Endothelial cell (in vitro differentiated cells): ENCODE results near the gene FOLR2. TPM values are rescaled to one million over a fixed set of nuclear protein-coding genes. Genes with fewer than 3 reads are reported as not detected.
A peak's percentile ranks its signal among the peaks of the same experiment; 100 is the strongest.

Experiments
- DNase-seq: peaks from one replicate; pipeline ENCODE4 v3.0.0; 2021; ENCODE audit warnings: low spot score
- H3K27ac Mint-ChIP-seq: one replicate; pipeline ENCODE4 v1.8.0; 2021; ENCODE audit warnings: mixed read lengths, inconsistent platforms; ENCODE audit not compliant: unreplicated experiment
- H3K27me3 Mint-ChIP-seq: one replicate; pipeline ENCODE4 v1.8.0; 2021; ENCODE audit warnings: mild to moderate bottlenecking, moderate library complexity, mixed read lengths, inconsistent platforms; ENCODE audit not compliant: unreplicated experiment
- H3K36me3 Mint-ChIP-seq: one replicate; pipeline ENCODE4 v1.8.0; 2021; ENCODE audit warnings: mild to moderate bottlenecking, low read depth, mixed read lengths, inconsistent platforms; ENCODE audit not compliant: unreplicated experiment
- H3K4me1 Mint-ChIP-seq: one replicate; pipeline ENCODE4 v1.8.0; 2021; ENCODE audit warnings: mild to moderate bottlenecking, mixed read lengths, inconsistent platforms; ENCODE audit not compliant: unreplicated experiment
- H3K4me3 Mint-ChIP-seq: one replicate; pipeline ENCODE4 v1.8.0; 2021; ENCODE audit warnings: mild to moderate bottlenecking, mixed read lengths, inconsistent platforms; ENCODE audit not compliant: unreplicated experiment
- H3K9me3 Mint-ChIP-seq: one replicate; pipeline ENCODE4 v1.8.0; 2021; ENCODE audit warnings: mixed read lengths, inconsistent platforms; ENCODE audit not compliant: unreplicated experiment
- total RNA-seq: library from RNA; stranded (reverse); fragmentation: NEBNext Ultra II Directional; extraction: Animal tissue kit (Norgen Biotek cat#: 25700); gene quantifications from one replicate; pipeline ENCODE4 v1.2.1, GENCODE V29; 2021; ENCODE audit not compliant: unreplicated experiment
- TF ChIP-seq, protein P1 (sequence below): fragments of 200-600 bp; sonication (generic); IDR thresholded peaks from one replicate; pipeline ENCODE4 v1.5.0; 2021; ENCODE audit warnings: antibody characterized with exemption; ENCODE audit not compliant: unreplicated experiment

The FOLR2 gene
- total RNA-seq, 1 donor from 2014 or later = not detected

DNA sequence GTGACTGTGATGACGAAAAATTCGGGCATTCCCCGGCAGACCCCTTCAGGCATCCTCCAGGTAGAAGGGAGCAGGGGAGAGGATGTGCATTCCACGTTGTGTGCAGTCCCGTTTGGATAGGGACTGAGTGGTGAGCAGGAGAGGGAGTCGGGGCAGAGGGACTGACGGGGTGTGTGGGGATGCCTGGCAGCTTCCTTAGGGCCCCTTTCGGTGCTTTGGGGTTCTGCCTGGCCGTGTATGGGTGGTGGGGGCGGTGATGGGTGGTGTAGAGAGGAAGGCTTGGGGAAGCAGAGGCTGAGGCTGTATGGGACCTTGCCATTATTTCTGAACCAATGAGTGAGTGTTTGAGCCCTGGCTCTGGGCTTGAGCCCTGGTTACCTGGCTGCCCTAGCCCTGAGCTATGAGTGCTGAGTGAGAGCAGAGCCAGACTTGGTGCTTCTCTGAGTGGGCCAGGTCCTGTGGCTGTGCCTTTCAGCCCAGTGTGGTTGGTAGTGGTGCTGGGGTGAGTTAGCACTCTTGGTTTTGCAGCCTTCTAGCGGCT lies 8.9 kb downstream of the FOLR2 start:
- no peak for DNase-seq
- TF ChIP-seq, protein P1, sequence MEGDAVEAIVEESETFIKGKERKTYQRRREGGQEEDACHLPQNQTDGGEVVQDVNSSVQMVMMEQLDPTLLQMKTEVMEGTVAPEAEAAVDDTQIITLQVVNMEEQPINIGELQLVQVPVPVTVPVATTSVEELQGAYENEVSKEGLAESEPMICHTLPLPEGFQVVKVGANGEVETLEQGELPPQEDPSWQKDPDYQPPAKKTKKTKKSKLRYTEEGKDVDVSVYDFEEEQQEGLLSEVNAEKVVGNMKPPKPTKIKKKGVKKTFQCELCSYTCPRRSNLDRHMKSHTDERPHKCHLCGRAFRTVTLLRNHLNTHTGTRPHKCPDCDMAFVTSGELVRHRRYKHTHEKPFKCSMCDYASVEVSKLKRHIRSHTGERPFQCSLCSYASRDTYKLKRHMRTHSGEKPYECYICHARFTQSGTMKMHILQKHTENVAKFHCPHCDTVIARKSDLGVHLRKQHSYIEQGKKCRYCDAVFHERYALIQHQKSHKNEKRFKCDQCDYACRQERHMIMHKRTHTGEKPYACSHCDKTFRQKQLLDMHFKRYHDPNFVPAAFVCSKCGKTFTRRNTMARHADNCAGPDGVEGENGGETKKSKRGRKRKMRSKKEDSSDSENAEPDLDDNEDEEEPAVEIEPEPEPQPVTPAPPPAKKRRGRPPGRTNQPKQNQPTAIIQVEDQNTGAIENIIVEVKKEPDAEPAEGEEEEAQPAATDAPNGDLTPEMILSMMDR = no peak
- Mint-ChIP-seq H3K9me3 (no peaks in the 10 kb centered on the region), H3K36me3 (peaks cover 8% of the 10 kb centered on the region), H3K4me3 (peak overlapping the region; percentile 97), H3K27ac (peak overlapping the region; percentile 9), H3K4me1 (peaks cover 14% of the 10 kb centered on the region), H3K27me3 (peaks cover 9% of the 10 kb centered on the region)

DNA sequence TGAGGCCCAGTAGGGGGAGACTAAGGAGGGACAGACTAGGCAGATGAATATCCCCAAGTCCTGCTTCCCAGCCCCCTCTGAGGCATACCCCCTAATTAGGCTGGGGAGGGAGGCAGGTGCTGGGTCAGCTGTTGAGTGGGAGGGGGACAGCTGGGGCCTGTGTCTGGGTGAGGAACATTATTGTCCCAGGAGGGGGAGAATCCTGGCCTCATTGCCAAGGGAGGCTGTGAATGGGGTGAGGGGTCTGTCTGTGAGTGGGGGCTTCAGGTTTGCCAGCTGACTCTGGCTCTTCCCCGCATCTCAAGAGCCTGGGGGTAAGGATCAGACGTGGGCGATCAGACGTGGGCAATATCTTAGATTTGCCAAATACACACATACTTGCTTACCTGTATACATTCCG lies 10.1 kb downstream of the FOLR2 start:
- H3K9me3 Mint-ChIP-seq = no peaks in the 10 kb centered on the region
- H3K27me3 Mint-ChIP-seq = peaks cover 10% of the 10 kb centered on the region
- no peak for DNase-seq
- peak overlapping the region; percentile 31 for H3K4me3 Mint-ChIP-seq
- H3K4me1 Mint-ChIP-seq = peaks cover 14% of the 10 kb centered on the region
- peaks cover 15% of the 10 kb centered on the region for H3K36me3 Mint-ChIP-seq
- TF ChIP-seq, protein P1 = no peak
- no peak overlapping the region for H3K27ac Mint-ChIP-seq

DNA sequence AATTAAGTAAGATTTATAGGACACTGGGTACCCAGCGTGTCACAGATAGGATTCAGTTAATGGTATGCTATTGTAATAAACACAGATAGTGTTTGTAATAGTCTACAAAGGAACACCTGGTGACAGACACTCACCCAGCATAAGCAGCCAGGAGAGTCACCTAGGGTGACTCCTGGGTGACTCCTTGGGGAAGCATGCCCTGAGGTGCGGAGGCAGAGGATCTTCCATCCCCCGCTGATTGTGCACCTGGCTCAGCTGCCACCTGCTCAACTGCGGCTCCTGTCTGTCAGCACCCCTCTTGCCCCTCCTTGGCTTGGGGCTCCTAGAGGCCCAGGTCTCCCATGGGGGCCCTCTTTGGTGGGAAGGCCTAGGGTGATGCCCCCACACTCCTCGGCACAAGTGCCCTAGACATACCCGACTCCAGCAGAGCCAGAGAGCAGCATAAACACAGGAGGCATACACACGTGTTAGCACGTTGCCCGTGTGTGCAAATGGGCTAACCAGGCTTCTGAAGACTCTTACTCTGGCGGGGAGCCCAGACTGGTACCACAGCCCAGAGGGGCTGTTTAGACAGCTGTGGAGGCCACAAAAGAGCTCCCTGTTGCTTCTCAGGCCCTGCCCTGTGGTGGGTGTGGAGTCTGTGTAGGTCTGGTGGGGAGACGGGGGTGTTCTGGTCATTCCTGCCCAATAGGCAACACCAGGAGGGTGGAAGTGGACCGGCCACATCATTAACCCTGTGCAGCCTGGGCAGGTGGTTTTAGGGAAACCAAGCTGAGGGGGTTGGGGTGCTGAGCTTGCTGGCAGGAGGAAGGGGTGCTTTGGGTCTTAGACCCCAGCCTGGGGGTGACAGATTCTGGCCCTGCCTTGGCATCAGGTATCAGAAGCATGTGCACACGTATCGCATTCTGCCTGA lies 11.0 kb downstream of the FOLR2 start:
- TF ChIP-seq, protein P1 = no peak
- DNase-seq = no peak
- H3K4me1 Mint-ChIP-seq = peaks cover 11% of the 10 kb centered on the region
- peaks cover 18% of the 10 kb centered on the region for H3K36me3 Mint-ChIP-seq
- no peaks in the 10 kb centered on the region for H3K9me3 Mint-ChIP-seq
- no peak overlapping the region for H3K27ac Mint-ChIP-seq
- H3K4me3 Mint-ChIP-seq = peak overlapping the region; percentile 31
- H3K27me3 Mint-ChIP-seq = peaks cover 10% of the 10 kb centered on the region

DNA sequence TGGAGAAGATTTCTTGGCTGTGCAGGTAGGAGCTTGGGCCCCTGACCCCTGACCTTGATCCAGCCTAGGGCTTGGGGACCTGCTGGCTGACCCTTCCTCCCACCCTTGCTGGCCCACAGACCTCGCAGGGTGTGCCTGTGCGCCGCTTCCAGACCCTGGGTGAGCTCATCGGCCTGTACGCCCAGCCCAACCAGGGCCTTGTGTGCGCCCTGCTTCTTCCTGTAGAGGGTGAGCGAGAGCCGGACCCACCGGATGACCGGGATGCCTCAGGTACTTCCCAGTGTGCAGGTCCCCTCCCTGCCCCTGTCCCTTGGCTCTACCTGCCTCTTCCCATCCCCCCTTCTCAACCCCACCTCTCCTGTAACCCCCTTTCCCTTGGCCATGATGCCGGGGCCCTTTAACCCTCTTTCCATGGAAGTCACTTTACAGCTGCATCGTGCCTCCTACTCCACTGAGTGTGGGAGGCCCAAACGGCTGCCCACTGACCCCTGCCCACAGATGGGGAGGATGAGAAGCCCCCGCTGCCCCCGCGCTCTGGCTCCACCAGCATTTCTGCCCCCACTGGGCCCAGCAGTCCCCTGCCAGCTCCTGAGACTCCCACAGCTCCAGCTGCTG lies 11.7 kb downstream of the FOLR2 start:
- H3K4me3 Mint-ChIP-seq = no peak overlapping the region
- peaks cover 11% of the 10 kb centered on the region for H3K4me1 Mint-ChIP-seq
- H3K9me3 Mint-ChIP-seq = no peaks in the 10 kb centered on the region
- H3K27me3 Mint-ChIP-seq = peaks cover 11% of the 10 kb centered on the region
- no peak for DNase-seq
- TF ChIP-seq, protein P1 = no peak
- no peak overlapping the region for H3K27ac Mint-ChIP-seq
- H3K36me3 Mint-ChIP-seq = peaks cover 19% of the 10 kb centered on the region
